GM18867 (cell line): ENCODE results near the gene USP40.

Source experiments
- ATAC-seq: cut with Tn5 transposase; IDR thresholded peaks from one replicate; pipeline ENCODE4 v1.9.1; 2021; ENCODE audit warnings: mild to moderate bottlenecking, moderate library complexity; ENCODE audit not compliant: unreplicated experiment

USP40 gene

GRCh38 chr2:233498126-233498525, 68.5 kb downstream of the USP40 start:
- ATAC-seq: no peak

- no peak for ATAC-seq
Measured at GRCh38 chr2:233497692-233498091, 68.9 kb downstream of the USP40 start.

DNA sequence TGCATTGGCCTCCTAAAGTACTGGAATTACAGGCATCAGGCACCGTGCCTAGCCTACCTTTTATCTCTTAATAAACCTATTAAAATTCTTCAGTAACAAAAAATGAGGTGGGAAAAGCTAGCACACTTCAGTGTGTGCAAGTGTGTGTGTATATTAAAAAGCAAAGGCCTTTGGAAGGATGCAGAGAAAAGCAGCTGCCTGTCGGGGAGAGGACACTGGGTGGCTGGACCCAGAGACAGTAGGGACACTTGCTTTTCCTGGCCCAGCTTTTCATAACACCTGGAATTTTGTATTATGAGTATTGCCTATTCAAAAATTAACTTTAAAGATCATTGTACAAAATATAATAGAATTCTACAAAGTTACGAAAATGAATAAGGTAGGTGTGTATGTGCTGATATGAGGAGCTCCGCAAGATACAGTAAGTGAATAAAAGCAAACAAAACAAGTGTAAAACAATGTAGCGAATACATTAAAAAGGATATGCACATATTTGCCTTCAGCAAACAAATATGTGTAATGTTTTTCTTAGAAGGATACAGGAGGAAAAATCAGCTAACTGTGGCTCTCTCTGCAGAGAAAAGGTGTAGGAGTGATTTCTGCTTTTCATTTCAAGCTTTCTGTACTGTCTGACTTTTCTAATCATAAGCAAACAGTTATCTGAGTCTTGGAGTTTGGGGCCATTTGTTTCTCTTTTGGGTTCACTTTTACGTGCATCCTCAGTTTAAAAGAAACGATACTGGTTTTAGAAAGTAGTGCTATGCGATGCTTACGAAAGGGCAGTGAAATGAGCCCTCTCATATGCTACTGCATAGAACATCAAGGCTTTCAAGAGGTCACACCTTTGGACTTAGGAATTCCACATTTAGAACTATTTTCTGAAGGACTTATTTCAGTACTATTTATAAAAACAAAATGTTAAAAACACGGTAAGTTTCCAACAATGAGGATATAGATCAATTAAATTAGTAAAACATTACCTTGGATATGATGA, 70.8 kb downstream of the USP40 start:
- no peak for ATAC-seq

DNA sequence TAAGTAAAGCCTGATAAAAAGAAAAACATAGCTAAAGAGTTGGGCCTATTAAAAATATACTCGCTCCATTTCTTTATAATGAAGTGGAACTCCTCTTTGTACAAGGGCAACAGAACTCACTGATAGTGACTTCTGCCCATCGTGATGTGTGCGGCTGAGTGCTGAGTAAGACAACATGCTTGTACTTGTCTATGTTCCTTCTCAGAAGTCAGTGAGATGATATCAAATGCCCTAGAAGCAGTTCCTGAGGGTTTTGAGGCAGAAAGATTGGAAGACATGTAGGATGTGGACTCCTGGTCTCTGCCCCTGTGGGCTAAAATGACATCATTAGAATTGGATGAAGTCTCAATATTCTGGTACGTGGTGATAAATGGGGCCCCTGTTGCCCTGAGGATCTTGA, 73.8 kb downstream of the USP40 start:
- ATAC-seq: no peak

DNA sequence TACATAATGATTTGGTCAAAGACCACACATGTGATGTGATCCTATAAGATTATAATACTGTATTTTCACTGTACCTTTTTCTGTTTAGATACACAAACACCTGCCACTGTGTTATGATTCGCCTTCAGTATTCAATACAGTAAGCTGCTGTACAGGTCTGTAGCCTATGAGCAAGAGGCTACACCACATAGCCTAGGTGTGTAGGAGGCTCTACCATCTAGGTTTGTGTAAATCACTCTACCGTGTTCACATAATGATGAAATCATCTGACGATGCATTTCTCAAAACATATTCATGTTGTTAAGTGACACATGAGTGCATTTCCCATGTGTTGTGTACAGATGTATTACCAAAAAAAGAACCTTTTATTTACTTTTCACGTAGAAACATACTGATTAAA, 74.5 kb downstream of the USP40 start:
- ATAC-seq: no peak

DNA sequence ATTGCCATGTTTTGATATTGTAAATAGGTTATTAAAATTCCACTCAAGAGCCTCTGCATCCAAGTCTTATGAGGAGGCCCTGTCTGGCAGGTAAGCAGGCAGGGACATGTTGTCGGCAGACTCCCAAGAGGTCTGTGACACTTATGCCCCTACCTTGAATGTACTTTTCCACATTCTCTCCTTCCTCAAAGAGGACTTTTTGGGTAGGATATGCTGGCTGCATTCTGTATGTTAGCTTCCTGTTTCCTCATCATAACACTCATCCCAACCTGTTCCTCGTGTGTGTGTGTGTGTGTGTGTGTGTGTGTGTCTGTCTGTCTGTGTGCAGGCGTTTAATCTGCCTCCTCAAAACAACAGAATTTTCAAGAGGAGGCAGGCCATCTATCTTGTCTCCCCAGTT, 75.3 kb downstream of the USP40 start:
- no peak for ATAC-seq

DNA sequence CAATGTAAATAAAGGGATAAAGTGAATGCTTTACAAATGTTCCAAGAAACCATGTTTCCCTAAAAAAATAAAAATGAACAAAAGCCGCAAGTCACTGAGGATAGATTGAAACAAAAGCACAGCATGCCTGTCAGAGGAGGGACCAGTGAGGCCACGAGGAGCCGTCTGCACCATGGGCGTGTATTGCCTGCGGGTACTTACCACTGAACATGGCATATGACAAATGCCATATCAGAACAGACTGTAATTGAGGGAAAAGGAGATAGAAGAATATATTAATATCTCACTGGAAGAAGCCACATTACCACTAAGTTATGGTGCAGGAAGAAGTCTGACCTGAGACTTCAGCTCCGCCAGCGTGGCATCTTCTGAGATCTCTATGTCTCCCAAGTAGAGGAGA, 75.8 kb downstream of the USP40 start:
- no peak for ATAC-seq

DNA sequence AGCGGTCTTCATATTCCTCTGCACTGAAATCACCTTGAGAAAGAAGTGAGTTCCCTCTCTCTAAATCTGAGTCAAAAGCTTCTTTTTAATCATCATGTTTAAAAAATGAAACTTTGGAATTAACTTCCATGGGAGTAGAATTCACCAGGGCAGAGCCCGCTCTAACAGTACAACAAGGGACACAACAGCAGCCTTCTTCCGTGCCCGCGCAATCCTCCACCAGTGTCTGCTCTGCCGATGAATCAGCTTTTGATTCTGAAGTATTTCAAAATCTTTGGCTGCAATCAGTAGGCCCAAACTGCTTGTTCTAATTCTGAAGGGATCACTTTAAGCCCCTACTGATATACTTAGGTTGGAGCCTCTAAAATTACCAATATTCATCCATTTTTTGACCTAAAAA, 76.9 kb downstream of the USP40 start:
- no peak for ATAC-seq

DNA sequence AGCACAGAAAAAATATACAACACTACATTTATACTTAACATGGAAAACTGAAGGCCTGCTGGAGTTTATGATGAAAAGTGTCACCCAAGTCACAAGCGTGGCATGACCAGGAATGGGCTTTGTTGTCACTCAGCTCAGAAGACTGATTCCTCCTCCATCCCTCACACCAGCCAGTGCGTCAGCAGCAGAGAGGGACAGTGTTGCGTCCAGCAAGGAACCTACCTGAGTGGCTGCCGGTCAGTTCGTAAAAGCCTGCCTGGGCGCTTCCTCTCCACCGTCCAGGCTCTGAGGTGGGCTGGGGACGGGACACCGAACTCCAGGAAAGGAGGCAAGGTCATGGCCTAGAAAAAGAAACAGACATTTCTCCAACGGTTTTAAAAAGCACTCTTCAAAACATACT, 77.4 kb downstream of the USP40 start:
- no peak for ATAC-seq

GRCh38 chr2:233487748-233488345, 78.7 kb downstream of the USP40 start:
- no peak for ATAC-seq

- no peak for ATAC-seq
Measured at GRCh38 chr2:233486778-233487552, 79.6 kb downstream of the USP40 start.

DNA sequence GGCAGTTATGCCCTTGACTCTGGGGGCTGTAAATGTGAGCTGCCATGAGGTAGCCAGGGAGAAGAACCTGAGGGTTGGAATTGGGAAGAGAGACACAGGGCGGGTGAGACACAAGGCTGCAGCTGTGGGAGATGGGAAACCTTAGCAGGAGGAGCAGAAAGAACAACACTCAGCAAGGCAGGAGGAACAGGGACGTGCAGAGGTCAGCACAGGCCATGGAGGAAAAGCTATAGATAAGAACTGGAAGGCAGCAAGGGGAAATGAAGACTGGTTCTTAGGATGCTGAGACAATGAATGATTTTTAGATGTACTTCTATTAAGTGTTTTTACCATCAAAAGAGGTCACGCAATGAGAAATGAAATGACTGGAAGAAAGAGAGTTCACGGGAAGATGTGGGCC, 80.2 kb downstream of the USP40 start:
- no peak for ATAC-seq

GRCh38 chr2:233485726-233486125, 80.9 kb downstream of the USP40 start:
- no peak for ATAC-seq

- no peak for ATAC-seq
Measured at GRCh38 chr2:233482616-233483015, 84.0 kb downstream of the USP40 start.

- no peak for ATAC-seq
Measured at GRCh38 chr2:233481368-233482142, 85.0 kb downstream of the USP40 start.

DNA sequence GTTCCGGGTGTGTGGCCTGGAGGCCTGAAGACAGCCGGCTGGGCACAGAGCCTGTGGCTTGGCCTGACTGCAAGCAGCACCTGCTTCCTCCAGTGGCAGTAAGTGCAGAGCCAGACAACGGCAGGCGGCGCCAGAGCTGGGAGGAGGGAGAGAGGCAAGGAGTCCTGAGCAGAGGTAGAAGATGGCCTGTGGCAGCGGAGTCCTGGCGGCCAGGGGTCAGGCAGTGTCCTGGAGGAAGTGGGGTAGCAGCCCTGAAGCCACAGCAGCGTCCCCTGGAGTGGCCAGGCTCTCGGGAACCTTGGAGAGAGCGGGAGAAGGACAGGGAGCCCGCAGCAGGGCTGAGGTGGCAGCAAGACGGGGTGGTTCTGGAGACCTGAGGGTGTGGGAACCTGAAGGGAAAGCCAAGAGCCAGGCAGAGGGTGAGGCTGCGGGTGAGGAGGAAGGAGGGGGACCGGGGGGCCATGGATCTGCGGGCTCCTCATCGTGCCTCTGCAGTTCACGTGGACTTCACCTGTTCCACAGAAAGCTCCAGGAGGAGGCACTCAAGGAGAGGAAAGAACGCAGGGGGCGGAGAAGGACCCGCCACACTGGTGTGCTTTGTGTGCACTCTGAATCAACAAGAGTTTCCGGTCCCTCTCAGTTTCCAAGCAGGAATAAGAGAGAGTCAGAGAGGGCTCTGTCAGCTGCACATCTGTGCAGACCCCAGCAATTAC, 85.9 kb downstream of the USP40 start:
- no peak for ATAC-seq

DNA sequence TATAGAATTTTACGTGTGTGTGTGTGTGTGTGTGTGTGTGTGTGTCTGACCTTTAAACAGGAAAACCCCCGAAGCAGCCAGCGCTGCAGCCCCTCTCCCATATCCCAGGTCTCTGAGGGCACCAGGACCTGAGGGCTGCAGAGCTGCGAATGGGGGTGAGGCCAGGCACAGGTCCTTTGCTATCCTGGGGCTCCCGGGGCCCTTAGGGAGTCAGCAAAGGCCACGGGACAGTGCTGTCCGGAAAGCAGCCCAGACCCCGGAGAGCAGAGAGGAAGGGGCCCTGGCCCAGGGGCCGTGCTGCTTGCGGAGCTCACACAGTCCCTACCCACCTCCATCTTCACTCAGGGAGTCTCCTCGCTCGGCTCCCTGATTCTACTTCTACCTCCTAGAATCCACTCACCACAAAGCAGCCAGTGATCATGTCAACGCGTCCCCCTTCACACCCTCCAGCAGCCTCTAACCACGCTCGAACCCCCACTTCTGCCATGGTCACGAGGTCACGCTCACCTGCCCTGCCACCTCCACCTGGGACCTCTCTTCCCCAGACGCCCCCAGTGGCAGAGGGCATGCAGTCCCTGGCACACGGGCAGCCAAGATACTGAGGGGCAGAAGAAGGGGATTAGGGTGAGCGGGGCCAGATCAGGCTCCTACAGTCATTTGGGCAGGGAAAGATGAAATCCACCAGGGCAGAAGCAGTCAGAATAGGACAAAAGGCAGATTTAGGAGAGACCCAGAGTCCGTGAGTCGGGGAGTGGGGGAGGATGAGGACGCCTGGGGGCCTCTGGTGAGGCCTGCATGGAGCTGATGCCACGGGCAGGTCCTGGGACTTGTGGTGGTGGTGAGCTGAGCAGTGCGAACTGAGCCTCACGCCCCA, 86.7 kb downstream of the USP40 start:
- no peak for ATAC-seq

DNA sequence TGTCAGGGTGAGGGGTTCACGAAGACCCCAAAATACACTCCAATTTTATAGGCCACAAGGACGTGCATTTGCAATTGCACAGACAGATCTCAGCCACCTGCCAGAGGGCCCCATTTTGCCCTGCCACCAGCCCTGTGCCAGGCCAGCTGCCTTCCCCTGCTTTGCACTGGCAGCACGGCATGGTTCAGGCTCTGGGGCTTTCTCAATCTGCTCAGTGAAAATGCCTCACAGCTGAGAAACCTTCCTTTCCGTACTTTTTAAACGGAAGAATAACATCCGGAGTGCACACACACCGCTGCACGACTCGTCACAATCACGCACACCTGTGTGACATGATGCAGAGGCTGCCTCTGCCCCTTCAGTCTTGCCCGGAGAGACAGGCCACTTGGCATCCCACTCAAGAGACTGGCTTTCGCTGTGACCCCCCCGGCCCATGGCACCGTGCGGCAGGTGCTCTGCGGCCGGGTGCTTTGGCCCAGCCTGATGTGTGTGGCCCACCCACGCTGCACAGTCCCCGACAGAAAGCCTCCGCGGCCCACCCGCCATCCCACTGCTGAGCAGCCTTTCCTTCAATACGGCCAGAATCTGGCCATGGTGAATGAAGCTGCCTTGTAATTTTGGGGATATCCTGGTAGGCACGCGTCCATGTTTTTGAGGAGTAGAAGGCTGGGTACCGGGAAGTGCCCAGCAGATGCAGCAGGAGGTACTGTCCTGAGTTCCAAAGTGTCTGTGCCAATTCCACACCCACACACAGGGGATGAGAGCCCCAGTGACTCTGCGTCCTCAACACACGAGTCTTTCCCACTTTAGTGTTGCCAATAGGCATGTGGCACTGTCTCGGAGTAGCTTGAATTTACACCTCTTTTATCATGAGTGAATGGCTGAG, 88.8 kb downstream of the USP40 start:
- ATAC-seq: no peak
